ENCODE results near the gene CDC42BPA.

Gene CDC42BPA

GRCh38 chr1:226965581-226966440 lies 352.5 kb downstream of the CDC42BPA start:
- TF ChIP-seq REST (IDR thresholded peaks at IDR 0.05; ENCODE audit: insufficient read depth in 1 of 2, low read depth in 2 of 2, low read length in 2 of 2) (no peak), TAF1 (IDR thresholded peaks at IDR 0.05; ENCODE audit: borderline replicate concordance, insufficient read depth, low read length) (no peak), FOXP2 (optimal IDR thresholded peaks at IDR 0.05; ENCODE audit: borderline replicate concordance, extremely low read depth, extremely low read length, insufficient read depth) (no peak), SIN3A (IDR thresholded peaks at IDR 0.05; ENCODE audit: borderline replicate concordance, insufficient read depth, low read length) (no peak), POLR2AphosphoS5 (IDR thresholded peaks at IDR 0.05; ENCODE audit: low read depth, low read length) (no peak)

- TF ChIP-seq FOXP2 (optimal IDR thresholded peaks at IDR 0.05; ENCODE audit: borderline replicate concordance, extremely low read depth, extremely low read length, insufficient read depth), result no peak
- TF ChIP-seq SIN3A (IDR thresholded peaks at IDR 0.05; ENCODE audit: borderline replicate concordance, insufficient read depth, low read length), result no peak
- no peak for TF ChIP-seq REST (IDR thresholded peaks at IDR 0.05; ENCODE audit: insufficient read depth in 1 of 2, low read depth in 2 of 2, low read length in 2 of 2)
- TF ChIP-seq TAF1 (IDR thresholded peaks at IDR 0.05; ENCODE audit: borderline replicate concordance, insufficient read depth, low read length), result no peak
- TF ChIP-seq POLR2AphosphoS5 (IDR thresholded peaks at IDR 0.05; ENCODE audit: low read depth, low read length), result no peak
Observed at GRCh38 chr1:226964611-226965486, 353.4 kb downstream of the CDC42BPA start.

- no peak for TF ChIP-seq TAF1 (IDR thresholded peaks at IDR 0.05; ENCODE audit: borderline replicate concordance, insufficient read depth, low read length)
- TF ChIP-seq FOXP2 (optimal IDR thresholded peaks at IDR 0.05; ENCODE audit: borderline replicate concordance, extremely low read depth, extremely low read length, insufficient read depth), result no peak
- no peak for TF ChIP-seq SIN3A (IDR thresholded peaks at IDR 0.05; ENCODE audit: borderline replicate concordance, insufficient read depth, low read length)
- no peak for TF ChIP-seq POLR2AphosphoS5 (IDR thresholded peaks at IDR 0.05; ENCODE audit: low read depth, low read length)
- TF ChIP-seq REST (IDR thresholded peaks at IDR 0.05; ENCODE audit: insufficient read depth in 1 of 2, low read depth in 2 of 2, low read length in 2 of 2), result no peak
Observed at GRCh38 chr1:226964068-226964425, 354.2 kb downstream of the CDC42BPA start.

- TF ChIP-seq POLR2AphosphoS5 (IDR thresholded peaks at IDR 0.05; ENCODE audit: low read depth, low read length) (no peak), SIN3A (IDR thresholded peaks at IDR 0.05; ENCODE audit: borderline replicate concordance, insufficient read depth, low read length) (no peak), REST (IDR thresholded peaks at IDR 0.05; ENCODE audit: insufficient read depth in 1 of 2, low read depth in 2 of 2, low read length in 2 of 2) (no peak), FOXP2 (optimal IDR thresholded peaks at IDR 0.05; ENCODE audit: borderline replicate concordance, extremely low read depth, extremely low read length, insufficient read depth) (no peak)
Observed at GRCh38 chr1:226962421-226963391, 355.6 kb downstream of the CDC42BPA start.
